Ramos (cell line): Measurements from ENCODE around the gene KLHL29.

ENCODE experiments used
- in situ Hi-C: fragments of 300-500 bp; cut with MboI; formaldehyde crosslinking; loops from one replicate; pipeline ENCODE4 v1.14.3; 2022; ENCODE audit warnings: low sequenced_read_pairs; ENCODE audit not compliant: unreplicated experiment

The KLHL29 gene

GRCh38 chr2:23436346-23437098, 51.5 kb downstream of the KLHL29 start:
- in situ Hi-C loops = no loop called here

- in situ Hi-C loops = no loop called here
Observed at GRCh38 chr2:23441414-23441813, 56.4 kb downstream of the KLHL29 start.

GRCh38 chr2:23445450-23445868, 60.5 kb downstream of the KLHL29 start:
- in situ Hi-C loops = no loop called here

- in situ Hi-C loops = no loop called here
Observed at GRCh38 chr2:23446916-23447315, 61.9 kb downstream of the KLHL29 start.

- in situ Hi-C loops = no loop called here
Observed at GRCh38 chr2:23447405-23447804, 62.4 kb downstream of the KLHL29 start.

- in situ Hi-C loops = no loop called here
Observed at GRCh38 chr2:23448906-23449305, 63.9 kb downstream of the KLHL29 start.

GRCh38 chr2:23449413-23449812, 64.4 kb downstream of the KLHL29 start:
- in situ Hi-C loops = no loop called here

GRCh38 chr2:23449831-23450331, 64.9 kb downstream of the KLHL29 start:
- in situ Hi-C loops = no loop called here

GRCh38 chr2:23452372-23452771, 67.4 kb downstream of the KLHL29 start:
- in situ Hi-C loops = no loop called here

GRCh38 chr2:23452853-23453420, 68.0 kb downstream of the KLHL29 start:
- in situ Hi-C loops = no loop called here

GRCh38 chr2:23453432-23453831, 68.5 kb downstream of the KLHL29 start:
- in situ Hi-C loops = no loop called here

GRCh38 chr2:23453836-23454460, 69.0 kb downstream of the KLHL29 start:
- in situ Hi-C loops = no loop called here

- in situ Hi-C loops = no loop called here
Observed at GRCh38 chr2:23454501-23455120, 69.6 kb downstream of the KLHL29 start.

- in situ Hi-C loops = no loop called here
Observed at GRCh38 chr2:23456396-23456795, 71.4 kb downstream of the KLHL29 start.

- in situ Hi-C loops = no loop called here
Observed at GRCh38 chr2:23456881-23457760, 72.1 kb downstream of the KLHL29 start.

- in situ Hi-C loops = no loop called here
Observed at GRCh38 chr2:23457990-23458682, 73.2 kb downstream of the KLHL29 start.

GRCh38 chr2:23459032-23459431, 74.1 kb downstream of the KLHL29 start:
- in situ Hi-C loops = no loop called here

- in situ Hi-C loops = no loop called here
Observed at GRCh38 chr2:23460228-23460627, 75.2 kb downstream of the KLHL29 start.

GRCh38 chr2:23460993-23461392, 76.0 kb downstream of the KLHL29 start:
- in situ Hi-C loops = no loop called here
